Stimulated activated CD8-positive, alpha-beta memory T cell treated with anti-CD3 and anti-CD28 coated beads, Interleukin-7, amount 100 ng/mL, for 24 hours (primary cell): Measurements from ENCODE around the gene MTCL1.

Experiments
- DNase-seq: peaks from one replicate; pipeline ENCODE4 v3.0.0-alpha.2; 2020; ENCODE audit warnings: low read depth

MTCL1 gene

GRCh38 chr18:8705238-8705960, at the start of gene MTCL1:
Gene MTCL1, plus strand, starts transcription at chr18:8705556. Its CDS starts 105 bp downstream, at chr18:8705661.
- no peak for DNase-seq

- no peak for DNase-seq
These were observed 49.1 kb upstream of the MTCL1 start for GRCh38 chr18:8656232-8656631.

- DNase-seq, result no peak
These were observed 48.1 kb upstream of the MTCL1 start for GRCh38 chr18:8657050-8657820.

- no peak for DNase-seq
These were observed 47.4 kb upstream of the MTCL1 start for GRCh38 chr18:8657873-8658470.

- no peak for DNase-seq
These were observed 46.4 kb upstream of the MTCL1 start for GRCh38 chr18:8658858-8659485.

GRCh38 chr18:8659609-8660242, 45.6 kb upstream of the MTCL1 start:
- DNase-seq, result no peak

- DNase-seq, result no peak
These were observed 45.0 kb upstream of the MTCL1 start for GRCh38 chr18:8660316-8660715.

GRCh38 chr18:8661754-8662559, 43.4 kb upstream of the MTCL1 start:
- DNase-seq, result no peak

- DNase-seq, result no peak
These were observed 42.6 kb upstream of the MTCL1 start for GRCh38 chr18:8662560-8663255.

- no peak for DNase-seq
These were observed 37.5 kb upstream of the MTCL1 start for GRCh38 chr18:8667846-8668245.

GRCh38 chr18:8668381-8668780, 37.0 kb upstream of the MTCL1 start:
- no peak for DNase-seq

GRCh38 chr18:8669571-8669970, 35.8 kb upstream of the MTCL1 start:
- DNase-seq, result no peak

- DNase-seq, result no peak
These were observed 31.8 kb upstream of the MTCL1 start for GRCh38 chr18:8673256-8674209.

GRCh38 chr18:8675057-8675456, 30.3 kb upstream of the MTCL1 start:
- no peak for DNase-seq

GRCh38 chr18:8681196-8681595, 24.2 kb upstream of the MTCL1 start:
- DNase-seq, result no peak

GRCh38 chr18:8684577-8684976, 20.8 kb upstream of the MTCL1 start:
- no peak for DNase-seq

- DNase-seq, result no peak
These were observed 20.0 kb upstream of the MTCL1 start for GRCh38 chr18:8685141-8685913.

GRCh38 chr18:8685914-8686216, 19.5 kb upstream of the MTCL1 start:
- no peak for DNase-seq

GRCh38 chr18:8686611-8687010, 18.7 kb upstream of the MTCL1 start:
- DNase-seq, result no peak
